ENCODE measurements around the gene FBXW11. TPM values are rescaled to one million over a fixed set of nuclear protein-coding genes. Genes with fewer than 3 reads are reported as not detected.
A peak's percentile ranks its signal among the peaks of the same experiment; 100 is the strongest.

Gene FBXW11
- total RNA-seq, 1 donor: 64.8 TPM

DNA sequence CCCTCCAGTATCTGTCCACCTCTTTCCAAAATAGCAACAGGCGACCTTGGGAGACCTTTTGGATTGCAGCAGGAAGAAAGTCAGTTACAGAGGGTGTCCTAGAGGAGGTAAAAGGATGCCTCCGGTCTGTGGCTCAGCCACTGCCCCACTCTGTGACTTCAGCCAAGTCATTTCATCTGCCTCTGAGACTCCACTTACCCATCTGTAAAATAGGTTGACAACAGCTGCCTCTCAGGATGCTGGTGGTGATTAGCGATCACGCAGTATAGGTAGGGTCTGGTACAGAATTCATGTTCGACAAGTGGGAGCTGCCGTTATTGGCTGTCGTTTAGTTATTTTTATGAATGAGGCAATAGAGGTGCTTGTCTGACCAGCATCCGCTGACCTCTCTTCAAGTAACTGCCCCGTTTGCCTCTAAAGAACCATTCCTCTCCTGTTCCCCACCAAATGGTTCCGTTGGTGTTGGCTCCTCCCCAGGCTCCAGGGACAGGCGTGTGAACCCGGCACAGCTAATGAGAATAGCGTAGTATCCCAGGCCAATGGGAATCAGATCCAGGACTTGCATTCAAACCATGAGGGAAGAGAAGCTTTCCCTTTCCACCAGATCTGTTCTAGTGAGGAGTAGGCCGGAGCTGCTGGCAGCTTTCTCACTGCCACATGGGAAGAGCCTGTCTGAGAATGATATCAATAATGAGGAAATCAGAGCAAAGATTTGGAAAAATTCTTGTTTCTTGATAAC lies 156.7 kb downstream of the FBXW11 start:
- no peak for TF ChIP-seq CTCF (IDR thresholded peaks at IDR 0.05; ENCODE audit: insufficient read depth, low read length)
- DNase-seq (ENCODE audit: low read depth): no peak
- H3K4me3 ChIP-seq (ENCODE audit: low read depth, low read length): no peak overlapping the region

DNA sequence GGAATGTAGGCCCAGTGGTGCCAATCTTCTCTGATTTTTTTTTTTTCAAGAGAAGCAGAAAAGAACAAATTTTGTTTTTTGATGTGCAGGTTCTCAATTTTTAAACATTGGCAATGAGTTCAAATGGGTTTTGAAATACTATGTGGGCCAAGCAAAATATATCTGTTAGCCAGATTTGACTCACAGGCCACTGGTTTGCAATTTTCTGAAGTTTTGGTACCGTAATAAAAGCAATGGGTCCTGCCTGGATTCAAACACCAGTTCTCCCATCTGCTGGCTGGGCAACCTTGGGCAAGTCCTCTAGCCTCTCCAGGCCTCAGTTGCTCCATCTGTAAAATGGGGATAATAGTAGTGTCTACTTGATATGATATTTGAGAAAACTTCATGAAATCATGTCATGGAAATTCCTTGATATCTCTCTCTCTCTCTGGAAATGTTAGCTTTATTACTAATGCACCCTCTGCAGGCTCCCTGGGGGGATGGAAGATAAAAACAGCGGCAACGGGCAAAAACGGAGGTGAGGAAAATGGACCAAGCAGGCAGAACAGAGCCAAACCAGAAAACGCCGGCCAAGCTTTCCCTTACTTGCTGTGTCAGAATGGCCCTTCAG lies 157.4 kb downstream of the FBXW11 start:
- DNase-seq (ENCODE audit: low read depth): peak; percentile 54
- H3K4me3 ChIP-seq (ENCODE audit: low read depth, low read length): no peak overlapping the region
- no peak for TF ChIP-seq CTCF (IDR thresholded peaks at IDR 0.05; ENCODE audit: insufficient read depth, low read length)

DNA sequence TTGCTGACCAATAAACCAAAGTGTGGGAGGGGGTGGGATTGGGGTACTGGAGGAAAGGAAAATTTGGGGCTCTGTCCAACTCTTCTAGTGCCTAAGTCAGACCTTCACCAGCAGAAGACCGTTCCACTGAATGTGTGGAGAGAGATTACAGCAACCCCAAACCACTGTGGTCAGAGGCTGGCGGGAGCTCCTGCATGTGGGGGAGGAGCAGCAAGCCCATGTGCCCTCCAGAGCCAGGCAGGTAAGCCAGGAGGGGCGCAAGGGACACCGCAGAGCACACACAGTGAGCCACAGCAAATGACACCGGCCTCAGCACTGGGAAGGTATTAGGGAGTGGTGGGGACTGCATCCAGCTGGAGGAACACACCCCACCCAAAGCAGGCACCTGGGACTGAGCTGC lies 158.0 kb downstream of the FBXW11 start:
- no peak for DNase-seq (ENCODE audit: low read depth)
- no peak for TF ChIP-seq CTCF (IDR thresholded peaks at IDR 0.05; ENCODE audit: insufficient read depth, low read length)
- H3K4me3 ChIP-seq (ENCODE audit: low read depth, low read length): no peak overlapping the region

GRCh38 chr5:171848006-171848405 lies 158.4 kb downstream of the FBXW11 start:
- no peak for TF ChIP-seq CTCF (IDR thresholded peaks at IDR 0.05; ENCODE audit: insufficient read depth, low read length)
- no peak overlapping the region for H3K4me3 ChIP-seq (ENCODE audit: low read depth, low read length)
- no peak for DNase-seq (ENCODE audit: low read depth)

DNA sequence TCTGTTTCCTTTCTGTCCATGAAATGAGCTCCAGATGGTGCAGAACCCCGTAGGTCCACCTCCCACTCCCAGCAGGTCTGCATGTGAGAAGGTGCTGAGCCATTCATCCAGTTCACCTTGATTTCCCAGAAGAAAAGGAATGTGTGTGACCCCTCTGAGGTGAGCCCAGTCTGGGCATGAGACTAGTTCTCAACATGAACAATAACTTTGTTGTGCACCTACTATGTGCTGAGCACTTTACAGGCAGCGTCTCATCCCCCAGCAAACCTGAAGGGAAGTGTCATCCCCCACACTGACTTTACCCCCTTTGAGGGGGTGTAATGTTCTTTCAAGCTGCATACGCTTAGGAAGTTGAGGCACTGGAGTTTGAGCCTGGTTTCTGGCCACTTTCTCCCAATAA lies 159.4 kb downstream of the FBXW11 start:
- TF ChIP-seq CTCF (IDR thresholded peaks at IDR 0.05; ENCODE audit: insufficient read depth, low read length): no peak
- no peak for DNase-seq (ENCODE audit: low read depth)
- no peak overlapping the region for H3K4me3 ChIP-seq (ENCODE audit: low read depth, low read length)

DNA sequence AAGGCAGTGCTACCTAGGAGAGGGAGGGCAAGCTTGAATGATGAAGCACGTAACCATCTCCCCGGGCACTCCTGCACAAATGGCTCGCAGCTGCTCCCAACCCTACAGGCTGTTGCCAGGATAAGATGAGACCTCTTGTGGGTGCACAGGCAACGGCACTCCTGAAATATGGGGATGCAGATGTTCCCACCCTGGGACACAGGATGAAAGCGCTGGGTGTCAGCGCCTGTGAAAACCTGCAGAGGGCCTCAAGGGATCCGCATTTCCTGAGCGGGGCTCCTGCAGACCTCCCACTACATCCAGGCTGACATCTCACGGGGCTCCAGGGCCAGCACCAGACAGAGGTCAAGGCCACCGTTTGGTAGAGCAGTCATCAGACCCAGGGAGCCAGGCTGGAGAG lies 160.1 kb downstream of the FBXW11 start:
- TF ChIP-seq CTCF (IDR thresholded peaks at IDR 0.05; ENCODE audit: insufficient read depth, low read length): no peak
- H3K4me3 ChIP-seq (ENCODE audit: low read depth, low read length): no peak overlapping the region
- no peak for DNase-seq (ENCODE audit: low read depth)
